ENCODE data around the gene LRRC8D.

- TF ChIP-seq ATF3 (IDR thresholded peaks at IDR 0.05) (no peak), SP1 (IDR thresholded peaks at IDR 0.05; ENCODE audit: low read depth) (no peak), CTCF (IDR thresholded peaks at IDR 0.05 in 2 of 3, conservative IDR thresholded peaks at IDR 0.05 in 1 of 3; ENCODE audit: borderline replicate concordance in 1 of 3, insufficient read depth in 1 of 3, low read depth in 2 of 3, low read length in 2 of 3) (no peak), POLR2A (IDR thresholded peaks at IDR 0.05; ENCODE audit: borderline replicate concordance, extremely low read depth, insufficient read depth, insufficient read length) (no peak), POLR2AphosphoS5 (IDR thresholded peaks at IDR 0.05; ENCODE audit: low read depth, low read length) (no peak), TCF7L2 (IDR thresholded peaks at IDR 0.05; ENCODE audit: borderline replicate concordance, extremely low read depth, insufficient read depth, insufficient read length) (no peak), REST (IDR thresholded peaks at IDR 0.05; ENCODE audit: low read depth) (no peak), EZH2 (IDR thresholded peaks at IDR 0.05) (no peak), CEBPB (IDR thresholded peaks at IDR 0.05; ENCODE audit: low read depth) (no peak), SIN3A (IDR thresholded peaks at IDR 0.05; ENCODE audit: low read depth) (no peak)
Observed at GRCh38 chr1:89822109-89822962, 1.5 kb downstream of the LRRC8D start.

Measured in HCT116 (cell line).